Uterus (tissue), 4 donors: Measurements from ENCODE around the gene GCH1. TPM values are rescaled to one million over a fixed set of nuclear protein-coding genes. Genes with fewer than 3 reads are reported as not detected.

Experiments
- DNase-seq, 2 donors: peaks; one replicate each; pipeline ENCODE4 v3.0.0-alpha.2; 2019 to 2020
- H3K27ac ChIP-seq, 2 donors: fragments of 200-600 bp; sonication (generic); 1 replicate in 1 of 2; 2 replicates in 1 of 2; pipeline ENCODE4 v1.5.1; 2016 to 2018
- H3K27me3 ChIP-seq, 2 donors: fragments of 200-600 bp; sonication (generic); one replicate each; pipeline ENCODE4 v1.5.1; 2018 to 2019; ENCODE audit warnings: control low read depth in 1 of 2
- H3K36me3 ChIP-seq, 2 donors: fragments of 200-600 bp; sonication (generic); one replicate each; pipeline ENCODE4 v1.5.1; 2019; ENCODE audit warnings: control low read depth in 1 of 2
- H3K4me1 ChIP-seq, 2 donors: fragments of 200-600 bp; sonication (generic); one replicate each; pipeline ENCODE4 v1.5.1; 2018 to 2019; ENCODE audit warnings: control low read depth in 1 of 2
- H3K4me3 ChIP-seq, 2 donors: fragments of 200-600 bp; sonication (generic); 1 replicate in 1 of 2; 2 replicates in 1 of 2; pipeline ENCODE4 v1.5.1; 2018 to 2019; ENCODE audit warnings: mild to moderate bottlenecking in 1 of 2
- H3K9me3 ChIP-seq, 2 donors: fragments of 200-600 bp; sonication (generic); one replicate each; pipeline ENCODE4 v1.5.1; 2019; ENCODE audit warnings: control low read depth in 1 of 2
- CTCF ChIP-seq, 4 experiments: fragments of 200-600 bp in 2 of 4; fragments of 450-650 bp in 2 of 4; sonication (generic) in 2 of 4; IDR thresholded peaks; one replicate each; pipeline ENCODE4 v1.5.1; 2016 to 2019; ENCODE audit warnings: antibody characterized with exemption in 4 of 4, mild to moderate bottlenecking in 2 of 4, moderate library complexity in 1 of 4
- POLR2A ChIP-seq, 2 donors: fragments of 450-650 bp; IDR thresholded peaks; one replicate each; pipeline ENCODE4 v1.6.1; 2016; ENCODE audit warnings: antibody characterized with exemption in 2 of 2, mild to moderate bottlenecking in 1 of 2, moderate library complexity in 1 of 2
- intact Hi-C: fragments of 100-400 bp; cut with DNase I; formaldehyde crosslinking; loops from one replicate; pipeline ENCODE4 v1.15.1; 2023; ENCODE audit warnings: low total_unique reads
- total RNA-seq, 4 donors: library from RNA; depleted of rRNA in 3 of 4; stranded (reverse); fragments of >200 nt in 3 of 4; gene quantifications; one replicate each; pipeline versions ENCODE4 v1.1.0 to v1.2.4, GENCODE V29; 2014 to 2023
- donor health status: DM: yes; HTN: yes; CAD: no.

Gene GCH1
- total RNA-seq, 4 donors from 2014 or later, result 3.2 to 10.6 (median 4.1) TPM

GRCh38 chr14:54829486-54830224, 73.0 kb downstream of the GCH1 start:
- intact Hi-C loops, result no loop called here
- Histone ChIP-seq H3K9me3 (no peaks in the 10 kb centered on the region), H3K4me1 (no peaks in the 10 kb centered on the region), H3K27ac (no peak overlapping the region), H3K36me3 (no peaks in the 10 kb centered on the region), H3K27me3 (no peaks in the 10 kb centered on the region), H3K4me3 (no peak overlapping the region)
- no peak for DNase-seq
- no peak for TF ChIP-seq POLR2A (IDR thresholded peaks at IDR 0.05)
- no peak for TF ChIP-seq CTCF (IDR thresholded peaks at IDR 0.05)

- no peak overlapping the region for H3K4me3 ChIP-seq
- peaks cover 0 to 2% of the 10 kb centered on the region in 2 donors for H3K9me3 ChIP-seq
- intact Hi-C loops, result no loop called here
- no peak overlapping the region for H3K27ac ChIP-seq
- TF ChIP-seq CTCF (IDR thresholded peaks at IDR 0.05), result no peak
- no peak for TF ChIP-seq POLR2A (IDR thresholded peaks at IDR 0.05)
- H3K27me3 ChIP-seq, result no peaks in the 10 kb centered on the region
- H3K36me3 ChIP-seq, result no peaks in the 10 kb centered on the region
- H3K4me1 ChIP-seq, result no peaks in the 10 kb centered on the region
- no peak for DNase-seq
These were observed 74.6 kb downstream of the GCH1 start for GRCh38 chr14:54828037-54828436.

DNA sequence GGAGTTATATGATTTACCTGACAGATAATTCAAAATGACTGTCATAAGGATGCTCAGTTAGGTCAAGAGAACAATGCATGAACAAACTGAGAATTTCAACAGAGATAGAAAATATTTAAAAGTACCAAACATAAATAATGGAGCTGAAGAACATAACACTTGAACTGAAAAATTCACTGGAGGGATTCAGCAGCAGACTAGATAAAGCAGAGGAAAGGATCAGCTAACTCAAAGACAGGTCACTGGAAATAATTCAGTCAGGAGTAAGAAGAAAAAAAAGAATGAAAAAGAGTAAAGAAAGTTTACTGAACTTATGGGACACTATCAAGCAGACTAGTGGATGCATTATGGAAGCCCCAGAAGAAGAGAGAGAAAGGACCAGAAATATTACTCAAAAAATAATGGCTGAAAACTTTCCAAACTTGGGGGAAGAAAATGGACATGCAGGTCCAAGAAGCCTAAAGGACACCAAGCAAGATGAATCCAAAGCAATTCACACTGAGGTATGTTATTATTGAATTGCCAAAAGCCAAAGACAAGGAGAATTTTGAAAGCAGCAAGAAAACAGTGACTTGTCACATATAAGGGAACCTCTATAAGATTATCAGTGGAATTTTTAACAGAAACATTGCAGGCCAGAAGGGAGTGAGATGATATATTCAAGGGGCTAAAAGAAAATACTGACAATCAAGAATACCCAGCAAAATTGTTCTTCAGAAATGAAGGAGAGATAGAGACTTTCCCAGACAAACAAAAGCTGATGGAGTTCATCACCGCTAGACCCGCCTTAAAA, 78.7 kb downstream of the GCH1 start:
- DNase-seq, result no peak
- intact Hi-C loops, result no loop called here
- Histone ChIP-seq H3K4me3 (no peak overlapping the region), H3K4me1 (no peaks in the 10 kb centered on the region), H3K27ac (no peak overlapping the region), H3K9me3 (peaks cover 0 to 6% of the 10 kb centered on the region in 2 donors), H3K27me3 (no peaks in the 10 kb centered on the region), H3K36me3 (no peaks in the 10 kb centered on the region)
- TF ChIP-seq CTCF (IDR thresholded peaks at IDR 0.05) (no peak), POLR2A (IDR thresholded peaks at IDR 0.05) (no peak)

DNA sequence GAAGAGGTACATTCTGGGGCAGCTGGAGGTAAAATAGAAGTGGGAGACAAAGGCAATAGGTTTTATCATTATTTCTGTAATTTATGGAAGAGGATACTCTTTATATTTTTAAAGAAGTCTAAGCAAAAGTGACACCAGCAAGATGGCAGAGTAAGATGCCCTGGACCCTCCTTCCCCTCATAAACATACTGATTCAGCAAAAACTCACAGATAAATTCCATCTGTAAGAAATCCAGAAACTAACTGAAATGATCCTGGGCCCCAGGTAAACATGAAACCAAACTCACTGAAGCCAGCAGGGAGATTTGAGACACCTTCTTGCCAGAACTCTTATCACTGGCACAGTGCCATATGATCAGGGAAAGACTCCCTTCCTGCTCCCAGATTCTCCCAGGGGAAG, 79.9 kb downstream of the GCH1 start:
- intact Hi-C loops, result no loop called here
- TF ChIP-seq POLR2A (IDR thresholded peaks at IDR 0.05), result no peak
- TF ChIP-seq CTCF (IDR thresholded peaks at IDR 0.05), result no peak
- H3K4me1 ChIP-seq, result no peaks in the 10 kb centered on the region
- H3K27me3 ChIP-seq, result no peaks in the 10 kb centered on the region
- H3K36me3 ChIP-seq, result no peaks in the 10 kb centered on the region
- H3K9me3 ChIP-seq, result peaks cover 0 to 6% of the 10 kb centered on the region in 2 donors
- no peak overlapping the region for H3K4me3 ChIP-seq
- no peak overlapping the region for H3K27ac ChIP-seq
- DNase-seq, result no peak
